Esophagus squamous epithelium (tissue), 5 donors: ENCODE measurements around the gene PTX3. TPM values are rescaled to one million over a fixed set of nuclear protein-coding genes. Genes with fewer than 3 reads are reported as not detected.

Experiments used
- DNase-seq: peaks from one replicate; lab custom pipeline; 2025; lab: John Stamatoyannopoulos, UW
- H3K27ac ChIP-seq, 4 donors: fragments of 200-600 bp; sonication (generic); one replicate each; pipeline ENCODE4 v1.5.1; 2016 to 2019; ENCODE audit warnings: mild to moderate bottlenecking in 1 of 4
- H3K27me3 ChIP-seq, 4 donors: fragments of 200-600 bp; sonication (generic); 1 replicate in 3 of 4; 2 replicates in 1 of 4; pipeline versions ENCODE4 v1.5.1 to v1.6.0; 2017 to 2021; ENCODE audit warnings: antibody characterized with exemption in 1 of 4
- H3K36me3 ChIP-seq, 3 donors: fragments of 200-600 bp; sonication (generic); one replicate each; pipeline ENCODE4 v1.5.1; 2016 to 2019
- H3K4me1 ChIP-seq, 3 donors: fragments of 200-600 bp; sonication (generic); one replicate each; pipeline ENCODE4 v1.5.1; 2017 to 2019
- H3K4me3 ChIP-seq, 4 donors: fragments of 200-600 bp; sonication (generic); 1 replicate in 3 of 4; 2 replicates in 1 of 4; pipeline ENCODE4 v1.5.1; 2016 to 2019; ENCODE audit warnings: mild to moderate bottlenecking in 2 of 4, moderate library complexity in 1 of 4
- H3K9me3 ChIP-seq, 3 donors: fragments of 200-600 bp; sonication (generic); one replicate each; pipeline ENCODE4 v1.5.1; 2016 to 2019
- POLR2A ChIP-seq, 4 donors: fragments of 450-650 bp; IDR thresholded peaks; one replicate each; pipeline ENCODE4 v1.6.1; 2017; ENCODE audit warnings: antibody characterized with exemption in 4 of 4, mild to moderate bottlenecking in 4 of 4, moderate library complexity in 3 of 4
- WGBS, 2 donors: methylation state at CpG; one replicate each; pipeline ENCODE4 v1.1.5; 2018; 5-methylcytosine and 5-hydroxymethylcytosine counted together
- intact Hi-C: fragments of 100-400 bp; cut with DNase I; formaldehyde crosslinking; loops from one replicate; pipeline ENCODE4 v1.15.0; 2022
- total RNA-seq, 4 donors: library from RNA; depleted of rRNA; stranded (reverse); fragments of >200 nt; gene quantifications; one replicate each; pipeline ENCODE4 v1.1.0, GENCODE V29; 2016
- TF ChIP-seq, protein P1 (sequence below), 6 experiments: fragments of 450-650 bp in 4 of 6; fragments of 200-600 bp in 2 of 6; sonication (generic) in 2 of 6; IDR thresholded peaks; one replicate each; pipeline ENCODE4 v1.5.1; 2016 to 2019; ENCODE audit warnings: antibody characterized with exemption in 6 of 6, mild to moderate bottlenecking in 4 of 6, moderate library complexity in 4 of 6
- donor health status: DM: yes; HTN: yes; CAD: no.

The PTX3 gene
- total RNA-seq, 4 donors from 2014 or later = 0.57 to 2.3 (median 1.7) TPM; not detected in 1

DNA sequence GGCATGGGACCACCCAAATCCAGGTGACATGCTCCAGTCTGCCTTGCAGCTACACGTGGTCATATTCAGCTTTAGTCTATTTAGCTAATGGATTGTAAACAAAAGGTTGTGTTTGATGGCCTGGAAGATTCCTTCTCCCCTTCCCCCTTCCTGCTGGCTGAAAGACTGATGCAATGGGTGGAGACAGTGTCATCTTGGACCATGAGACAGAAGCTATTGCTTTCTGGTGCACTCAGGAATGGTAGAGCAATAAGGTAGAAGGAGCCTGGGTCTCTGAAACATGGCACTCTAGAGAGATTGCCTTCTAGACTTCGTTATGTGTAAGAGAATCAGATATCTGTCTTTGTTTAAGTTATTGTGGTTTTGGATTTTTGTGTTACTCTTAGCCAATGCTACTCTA is 25.7 kb upstream of the PTX3 start:
- DNase-seq = no peak
- Histone ChIP-seq H3K36me3 (no peaks in the 10 kb centered on the region), H3K9me3 (no peaks in the 10 kb centered on the region), H3K4me1 (no peaks in the 10 kb centered on the region), H3K27me3 (no peaks in the 10 kb centered on the region), H3K4me3 (no peak overlapping the region), H3K27ac (no peak overlapping the region)
- WGBS, 2 donors = 27 to 44% methylated on average over 2 of the region's 2 CpGs
- TF ChIP-seq, protein P1, sequence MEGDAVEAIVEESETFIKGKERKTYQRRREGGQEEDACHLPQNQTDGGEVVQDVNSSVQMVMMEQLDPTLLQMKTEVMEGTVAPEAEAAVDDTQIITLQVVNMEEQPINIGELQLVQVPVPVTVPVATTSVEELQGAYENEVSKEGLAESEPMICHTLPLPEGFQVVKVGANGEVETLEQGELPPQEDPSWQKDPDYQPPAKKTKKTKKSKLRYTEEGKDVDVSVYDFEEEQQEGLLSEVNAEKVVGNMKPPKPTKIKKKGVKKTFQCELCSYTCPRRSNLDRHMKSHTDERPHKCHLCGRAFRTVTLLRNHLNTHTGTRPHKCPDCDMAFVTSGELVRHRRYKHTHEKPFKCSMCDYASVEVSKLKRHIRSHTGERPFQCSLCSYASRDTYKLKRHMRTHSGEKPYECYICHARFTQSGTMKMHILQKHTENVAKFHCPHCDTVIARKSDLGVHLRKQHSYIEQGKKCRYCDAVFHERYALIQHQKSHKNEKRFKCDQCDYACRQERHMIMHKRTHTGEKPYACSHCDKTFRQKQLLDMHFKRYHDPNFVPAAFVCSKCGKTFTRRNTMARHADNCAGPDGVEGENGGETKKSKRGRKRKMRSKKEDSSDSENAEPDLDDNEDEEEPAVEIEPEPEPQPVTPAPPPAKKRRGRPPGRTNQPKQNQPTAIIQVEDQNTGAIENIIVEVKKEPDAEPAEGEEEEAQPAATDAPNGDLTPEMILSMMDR (IDR thresholded peaks at IDR 0.05) = no peak
- TF ChIP-seq POLR2A (IDR thresholded peaks at IDR 0.05) = no peak
- intact Hi-C loops = no loop called here

DNA sequence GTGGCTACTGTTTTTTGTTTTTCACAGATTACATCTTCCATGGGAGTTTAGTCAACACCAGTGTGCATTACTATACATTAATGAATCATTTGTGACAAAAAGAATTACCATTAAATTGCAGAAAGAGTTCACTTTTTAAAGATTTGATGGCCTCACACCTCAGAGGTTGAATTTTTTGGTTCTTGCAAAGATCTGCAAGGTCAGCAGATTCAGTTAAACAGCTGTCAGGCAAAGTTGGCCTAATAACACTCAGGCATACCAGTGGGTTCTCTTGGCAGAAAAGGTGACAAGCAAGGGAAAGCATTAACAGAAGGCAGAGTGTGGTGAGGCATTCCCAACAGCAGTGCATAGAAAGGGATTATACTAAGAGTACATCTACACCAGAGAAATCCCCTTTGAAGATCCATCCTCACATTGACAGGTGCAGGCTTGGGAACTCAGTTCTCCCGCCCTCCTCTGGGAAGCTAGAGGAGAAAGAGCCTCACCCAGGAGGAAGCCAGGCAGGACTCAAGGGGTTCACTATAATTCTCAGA is 24.3 kb upstream of the PTX3 start:
- no peaks in the 10 kb centered on the region for H3K27me3 ChIP-seq
- H3K4me1 ChIP-seq = no peaks in the 10 kb centered on the region
- no peak for DNase-seq
- WGBS, 2 donors = 75 to 94% methylated on average over 1 of the region's 1 CpG
- no peaks in the 10 kb centered on the region for H3K36me3 ChIP-seq
- intact Hi-C loops = no loop called here
- TF ChIP-seq POLR2A (IDR thresholded peaks at IDR 0.05) = no peak
- TF ChIP-seq, protein P1 (IDR thresholded peaks at IDR 0.05) = no peak
- H3K9me3 ChIP-seq = no peaks in the 10 kb centered on the region
- H3K4me3 ChIP-seq = no peak overlapping the region
- H3K27ac ChIP-seq = no peak overlapping the region

DNA sequence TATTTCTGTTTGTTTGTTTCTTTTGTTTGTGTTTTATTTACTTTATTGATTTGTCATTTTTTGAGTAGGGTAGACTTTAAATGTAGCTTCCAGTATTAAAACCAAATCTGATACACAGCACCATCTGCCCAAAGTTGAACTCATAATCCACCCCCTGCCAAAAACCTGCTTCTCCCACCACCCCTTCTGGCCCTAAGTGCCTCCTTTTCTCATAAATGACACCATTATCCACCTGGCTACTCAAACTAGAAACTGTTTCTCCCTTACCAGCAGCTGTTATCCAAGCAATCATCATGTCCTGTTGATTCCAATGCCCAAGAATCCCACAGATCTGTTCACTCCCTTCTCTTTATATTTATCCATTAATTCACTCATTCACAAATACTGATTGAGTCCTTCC is 21.8 kb upstream of the PTX3 start:
- no peak for DNase-seq
- H3K27me3 ChIP-seq = no peaks in the 10 kb centered on the region

DNA sequence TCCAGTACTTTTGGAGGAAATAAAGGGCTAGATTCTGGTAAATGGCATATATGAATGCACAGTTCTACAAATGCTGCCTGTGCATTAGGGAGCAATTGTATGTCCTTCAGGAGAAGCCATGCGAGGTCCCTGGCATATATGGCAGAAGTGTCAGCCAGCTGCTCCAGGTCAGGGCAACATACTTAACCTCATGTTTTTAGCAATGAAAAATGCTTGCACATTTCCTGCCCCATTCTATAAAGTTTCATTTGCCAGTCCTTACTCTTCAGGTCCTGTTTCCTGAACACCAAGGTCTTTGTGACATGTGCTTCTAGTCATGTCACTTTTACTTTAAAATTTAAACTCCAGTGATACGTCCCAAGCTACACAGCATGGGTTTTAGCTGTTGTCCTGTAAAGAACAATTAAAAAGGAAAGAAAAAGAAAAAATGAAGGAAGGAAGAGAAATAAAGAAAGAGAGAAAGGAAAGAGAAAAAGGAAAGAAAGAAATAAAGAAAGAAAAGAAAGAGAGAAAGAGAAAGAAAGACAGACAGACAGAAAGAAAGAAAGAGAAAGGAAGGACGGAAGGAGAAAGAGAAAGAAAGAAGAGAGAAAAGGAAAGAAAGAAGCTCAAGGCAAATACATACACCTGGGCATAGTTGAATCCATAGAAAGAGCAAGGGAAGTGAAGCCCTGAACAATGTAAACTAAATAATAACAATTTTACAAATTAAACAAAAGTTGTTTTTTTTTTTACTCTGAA is 20.1 kb upstream of the PTX3 start:
- Histone ChIP-seq H3K4me1 (no peaks in the 10 kb centered on the region), H3K27me3 (no peaks in the 10 kb centered on the region), H3K36me3 (no peaks in the 10 kb centered on the region), H3K9me3 (no peaks in the 10 kb centered on the region), H3K27ac (no peak overlapping the region), H3K4me3 (no peak overlapping the region)
- DNase-seq = no peak
- WGBS, 2 donors = 62 to 75% methylated on average over 3 of the region's 3 CpGs
- intact Hi-C loops = no loop called here
- TF ChIP-seq POLR2A (IDR thresholded peaks at IDR 0.05) = no peak
- TF ChIP-seq, protein P1 (IDR thresholded peaks at IDR 0.05) = no peak

More for the DNA sequence above, 21.8 kb upstream of the PTX3 start:
- Histone ChIP-seq H3K36me3 (no peaks in the 10 kb centered on the region), H3K4me1 (no peaks in the 10 kb centered on the region), H3K27ac (no peak overlapping the region), H3K9me3 (no peaks in the 10 kb centered on the region), H3K4me3 (no peak overlapping the region)
- TF ChIP-seq, protein P1 (IDR thresholded peaks at IDR 0.05) = no peak
- TF ChIP-seq POLR2A (IDR thresholded peaks at IDR 0.05) = no peak
- intact Hi-C loops = no loop called here

DNA sequence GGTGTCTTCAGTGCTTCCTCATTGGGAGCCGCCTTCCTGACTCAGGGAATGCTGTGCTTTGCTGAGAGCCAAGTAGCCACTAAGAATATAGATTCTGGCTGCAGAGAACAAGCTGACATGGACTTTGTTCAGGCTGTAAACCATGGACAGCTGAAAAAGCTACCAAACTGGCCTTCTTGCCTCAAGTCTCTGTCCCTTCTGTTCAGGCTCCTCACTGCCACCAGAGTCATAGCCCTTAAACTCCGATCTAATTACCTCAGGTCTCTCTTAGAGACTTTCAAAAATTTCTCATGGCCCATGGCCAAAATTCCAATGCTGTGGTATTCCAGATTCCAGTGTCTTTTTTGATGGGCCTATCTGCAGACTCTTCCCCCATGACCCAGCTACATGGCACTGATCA is 19.4 kb upstream of the PTX3 start:
- H3K4me1 ChIP-seq = no peaks in the 10 kb centered on the region
- H3K27ac ChIP-seq = no peak overlapping the region
- no peak for DNase-seq
- H3K27me3 ChIP-seq = no peaks in the 10 kb centered on the region
- H3K36me3 ChIP-seq = no peaks in the 10 kb centered on the region
- H3K4me3 ChIP-seq = no peak overlapping the region
- WGBS, 2 donors = 76 to 90% methylated on average over 2 of the region's 2 CpGs
- intact Hi-C loops = no loop called here
- H3K9me3 ChIP-seq = no peaks in the 10 kb centered on the region
- TF ChIP-seq POLR2A (IDR thresholded peaks at IDR 0.05) = no peak
- TF ChIP-seq, protein P1 (IDR thresholded peaks at IDR 0.05) = no peak
